ENCODE measurements around the gene SNED1.

DNA sequence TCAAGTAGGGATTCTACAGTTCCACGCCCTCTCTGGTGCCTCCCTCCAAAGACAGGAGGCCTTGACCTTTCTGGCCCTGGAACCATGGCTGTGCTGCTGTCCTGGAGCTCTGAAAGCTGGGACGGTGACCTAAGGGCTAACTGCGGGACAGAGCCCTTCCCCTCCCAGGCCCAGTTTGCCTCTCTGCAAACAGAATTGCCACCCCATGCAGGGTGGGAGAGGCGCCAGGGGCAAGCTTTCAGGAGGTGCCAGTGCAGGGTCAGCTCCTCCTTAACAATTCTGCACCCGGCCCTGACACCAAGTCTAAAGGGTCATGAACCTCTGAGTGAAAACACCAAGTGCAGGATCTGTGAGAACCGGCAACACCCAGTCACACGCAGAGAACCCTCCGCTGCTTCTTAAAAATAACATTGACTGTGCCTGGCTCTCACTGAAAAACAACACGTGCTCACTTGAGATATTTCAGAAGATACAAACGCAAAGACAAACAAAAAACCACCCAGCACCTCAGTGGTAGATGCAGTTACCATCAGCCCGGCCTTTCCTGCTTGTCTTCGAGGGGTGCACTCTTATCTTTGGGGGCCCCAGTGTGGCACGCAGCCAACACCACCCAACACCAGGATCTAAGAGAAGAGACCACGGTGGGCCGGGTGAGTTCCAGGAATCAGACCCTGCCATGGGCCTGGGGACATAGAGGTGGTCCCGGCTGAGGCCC lies 1.1 kb upstream of the SNED1 start:
- TF ChIP-seq EZH2 (IDR thresholded peaks at IDR 0.05) (no peak), EZH2phosphoT487 (IDR thresholded peaks at IDR 0.05) (no peak)
- TF ChIP-seq, protein P1, sequence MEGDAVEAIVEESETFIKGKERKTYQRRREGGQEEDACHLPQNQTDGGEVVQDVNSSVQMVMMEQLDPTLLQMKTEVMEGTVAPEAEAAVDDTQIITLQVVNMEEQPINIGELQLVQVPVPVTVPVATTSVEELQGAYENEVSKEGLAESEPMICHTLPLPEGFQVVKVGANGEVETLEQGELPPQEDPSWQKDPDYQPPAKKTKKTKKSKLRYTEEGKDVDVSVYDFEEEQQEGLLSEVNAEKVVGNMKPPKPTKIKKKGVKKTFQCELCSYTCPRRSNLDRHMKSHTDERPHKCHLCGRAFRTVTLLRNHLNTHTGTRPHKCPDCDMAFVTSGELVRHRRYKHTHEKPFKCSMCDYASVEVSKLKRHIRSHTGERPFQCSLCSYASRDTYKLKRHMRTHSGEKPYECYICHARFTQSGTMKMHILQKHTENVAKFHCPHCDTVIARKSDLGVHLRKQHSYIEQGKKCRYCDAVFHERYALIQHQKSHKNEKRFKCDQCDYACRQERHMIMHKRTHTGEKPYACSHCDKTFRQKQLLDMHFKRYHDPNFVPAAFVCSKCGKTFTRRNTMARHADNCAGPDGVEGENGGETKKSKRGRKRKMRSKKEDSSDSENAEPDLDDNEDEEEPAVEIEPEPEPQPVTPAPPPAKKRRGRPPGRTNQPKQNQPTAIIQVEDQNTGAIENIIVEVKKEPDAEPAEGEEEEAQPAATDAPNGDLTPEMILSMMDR (IDR thresholded peaks at IDR 0.05): no peak
